HG02588 (cell line): Measurements from ENCODE around the gene RTF1.
"Not testable (repeated sequence)": the region's sequence is repeated elsewhere in the genome, so short reads cannot be mapped to it uniquely, and the experiment has no call there.

Experiments used
- ATAC-seq: cut with Tn5 transposase; IDR thresholded peaks from one replicate; pipeline ENCODE4 v1.9.1; 2021; ENCODE audit warnings: mild to moderate bottlenecking, moderate library complexity; ENCODE audit not compliant: unreplicated experiment

The RTF1 gene

DNA sequence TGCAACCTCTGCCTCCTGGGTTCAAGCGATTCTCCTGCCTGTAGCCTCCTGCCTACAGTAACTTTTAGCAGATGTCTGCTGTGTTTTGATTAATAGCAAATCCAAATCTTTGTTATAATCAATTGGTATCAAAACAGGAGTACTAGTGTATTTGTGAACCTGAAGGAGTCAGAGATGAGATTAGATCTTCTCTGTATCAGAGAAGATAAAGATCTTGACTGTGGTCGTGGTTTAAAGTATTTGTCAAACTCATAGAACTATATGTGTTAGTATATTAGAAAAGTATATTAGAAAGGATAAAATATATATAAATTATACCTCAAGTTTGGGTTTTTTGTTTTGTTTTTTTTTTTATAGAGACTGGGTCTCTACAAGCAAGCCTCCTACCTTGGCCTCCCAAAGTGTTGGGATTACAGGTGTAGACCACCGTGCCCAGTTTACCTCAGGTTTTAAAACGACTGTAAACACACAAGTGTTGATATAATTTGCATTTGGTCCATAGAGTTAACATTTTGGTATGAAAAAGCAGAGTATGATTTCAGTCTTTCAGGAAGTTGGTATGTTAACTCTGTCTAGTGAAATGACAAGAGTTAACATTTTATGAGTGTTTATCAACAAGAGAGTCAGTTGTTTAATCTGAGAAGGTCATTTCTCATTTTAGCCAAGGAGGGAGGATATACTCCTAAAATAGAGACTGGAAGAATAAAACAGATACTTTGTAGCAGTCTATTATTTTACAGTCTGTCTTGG lies 18.3 kb downstream of the RTF1 start:
- ATAC-seq: no peak

DNA sequence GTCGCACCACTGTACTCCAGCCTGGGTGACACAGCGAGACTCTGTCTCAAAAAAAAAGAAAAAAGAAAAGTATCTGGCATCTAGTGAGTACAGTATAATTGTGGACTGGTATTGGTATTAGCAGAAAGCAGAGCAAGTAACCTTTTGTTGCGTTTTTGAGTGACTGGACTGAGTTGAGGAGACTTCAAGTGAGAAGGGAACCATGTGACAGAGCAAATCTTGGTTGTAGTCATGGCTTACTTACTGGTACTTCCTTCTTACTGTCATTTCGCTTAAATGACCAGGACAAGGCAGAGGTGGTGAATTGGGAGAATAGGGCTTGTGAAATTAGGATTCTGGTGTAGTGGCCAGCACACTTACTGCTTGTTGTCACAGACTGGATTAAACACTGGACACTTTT lies 20.6 kb downstream of the RTF1 start:
- no peak for ATAC-seq

DNA sequence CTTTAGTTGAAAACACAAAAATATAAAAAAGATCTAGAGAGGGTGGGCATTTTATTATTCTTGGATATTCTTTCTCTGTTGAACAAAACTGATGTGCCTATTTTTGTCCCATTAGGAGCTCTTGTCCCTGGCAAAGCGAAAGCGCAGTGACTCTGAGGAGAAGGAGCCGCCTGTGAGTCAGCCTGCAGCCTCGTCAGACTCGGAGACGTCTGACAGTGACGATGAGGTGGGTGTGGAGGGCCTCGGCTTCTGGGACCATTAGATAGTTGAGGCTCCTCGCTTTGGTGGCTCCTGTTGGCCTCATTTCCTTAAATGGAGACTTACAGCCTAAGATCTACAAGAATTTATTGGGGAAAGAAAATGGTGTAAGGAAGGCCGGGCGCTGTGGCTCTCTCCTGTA lies 21.3 kb downstream of the RTF1 start:
- ATAC-seq: no peak

DNA sequence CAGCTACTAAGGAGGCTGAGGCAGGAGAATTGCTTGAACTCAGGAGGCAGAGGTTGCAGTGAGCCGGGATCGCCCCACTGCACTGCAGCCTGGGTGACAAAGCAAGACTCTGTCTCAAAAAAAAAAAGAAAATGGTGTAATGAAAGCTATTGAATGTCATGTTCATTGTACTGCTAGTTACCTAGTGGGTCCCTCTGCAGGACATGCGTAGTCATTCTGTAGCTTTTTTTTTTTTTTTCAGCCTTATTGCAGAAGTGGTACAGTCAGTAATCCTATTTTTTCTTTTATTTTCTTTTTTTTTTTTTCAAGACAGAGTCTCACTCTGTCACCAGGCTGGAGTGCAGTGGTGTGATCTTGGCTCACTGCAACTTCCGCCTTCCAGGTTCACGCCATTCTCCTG lies 21.9 kb downstream of the RTF1 start:
- ATAC-seq: not testable (repeated sequence)

DNA sequence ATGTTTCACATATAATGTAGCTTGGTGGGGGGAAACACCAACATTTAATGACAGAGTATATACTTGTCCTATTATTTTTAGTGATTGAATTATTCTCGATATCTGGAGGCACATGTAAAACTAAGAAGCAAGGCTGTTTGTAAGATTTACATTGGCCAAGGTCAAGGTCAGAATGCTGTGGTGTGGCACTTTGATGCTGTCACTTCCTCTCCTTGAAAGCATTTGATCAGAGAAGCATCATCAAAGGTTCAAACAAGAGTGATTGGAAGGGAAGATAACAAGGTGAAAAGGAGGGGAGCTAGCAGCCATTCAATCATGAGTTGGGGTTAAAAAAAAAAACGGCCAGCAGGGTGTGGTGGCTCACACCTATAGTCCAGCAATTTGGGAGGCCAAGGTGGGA lies 26.4 kb downstream of the RTF1 start:
- ATAC-seq: no peak

DNA sequence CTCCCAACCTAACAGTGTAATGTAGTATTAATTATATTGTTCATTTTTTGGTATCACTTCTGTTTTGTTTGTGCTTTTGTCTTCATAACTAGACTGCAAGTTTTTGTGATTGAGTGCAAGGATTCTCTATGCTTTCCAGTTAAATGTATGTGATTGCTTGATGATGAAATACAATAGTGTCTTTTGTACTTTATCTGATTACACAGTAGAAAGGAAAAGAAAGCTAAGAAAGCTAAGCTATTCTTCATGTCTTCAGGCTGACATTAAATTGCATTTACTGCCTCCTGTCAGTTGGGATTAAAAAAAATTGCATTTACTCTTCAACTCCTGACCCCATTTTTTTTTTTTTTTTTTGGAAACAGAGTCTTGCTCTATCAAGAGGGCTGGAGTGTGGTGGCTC lies 28.5 kb downstream of the RTF1 start:
- no peak for ATAC-seq

DNA sequence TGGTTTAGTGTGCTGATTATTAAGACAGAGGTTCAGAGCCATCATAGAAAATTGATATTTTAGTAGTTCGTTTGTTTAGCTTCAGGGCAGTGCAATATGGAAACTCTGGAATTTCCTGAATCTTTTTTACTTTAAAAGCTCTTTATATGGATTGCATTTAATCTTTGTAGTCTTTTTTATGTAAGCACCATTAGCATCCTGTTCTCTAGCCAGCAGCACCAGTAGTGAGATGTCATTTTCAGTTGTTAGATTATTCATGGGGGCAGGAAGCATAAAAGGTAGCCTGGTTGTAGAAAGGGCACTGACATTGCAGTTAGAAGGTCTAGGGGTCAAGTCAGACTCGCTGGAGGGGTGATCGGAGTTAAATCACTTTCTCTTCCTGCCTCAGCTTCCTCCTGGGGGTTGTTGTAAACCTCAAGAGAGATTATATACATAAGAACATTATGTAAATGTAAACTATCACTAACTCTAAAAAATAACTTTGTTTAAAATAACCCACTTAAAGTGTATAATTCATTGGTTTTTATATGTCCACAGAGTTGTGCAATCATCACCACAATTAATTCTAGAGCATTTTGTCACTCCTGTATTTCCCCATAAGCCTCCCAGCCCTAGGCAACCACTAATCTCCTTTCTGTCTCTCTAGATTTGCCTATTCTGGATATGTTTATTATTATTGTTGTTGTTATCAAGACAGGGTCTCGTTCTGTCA lies 45.3 kb downstream of the RTF1 start:
- ATAC-seq: no peak

DNA sequence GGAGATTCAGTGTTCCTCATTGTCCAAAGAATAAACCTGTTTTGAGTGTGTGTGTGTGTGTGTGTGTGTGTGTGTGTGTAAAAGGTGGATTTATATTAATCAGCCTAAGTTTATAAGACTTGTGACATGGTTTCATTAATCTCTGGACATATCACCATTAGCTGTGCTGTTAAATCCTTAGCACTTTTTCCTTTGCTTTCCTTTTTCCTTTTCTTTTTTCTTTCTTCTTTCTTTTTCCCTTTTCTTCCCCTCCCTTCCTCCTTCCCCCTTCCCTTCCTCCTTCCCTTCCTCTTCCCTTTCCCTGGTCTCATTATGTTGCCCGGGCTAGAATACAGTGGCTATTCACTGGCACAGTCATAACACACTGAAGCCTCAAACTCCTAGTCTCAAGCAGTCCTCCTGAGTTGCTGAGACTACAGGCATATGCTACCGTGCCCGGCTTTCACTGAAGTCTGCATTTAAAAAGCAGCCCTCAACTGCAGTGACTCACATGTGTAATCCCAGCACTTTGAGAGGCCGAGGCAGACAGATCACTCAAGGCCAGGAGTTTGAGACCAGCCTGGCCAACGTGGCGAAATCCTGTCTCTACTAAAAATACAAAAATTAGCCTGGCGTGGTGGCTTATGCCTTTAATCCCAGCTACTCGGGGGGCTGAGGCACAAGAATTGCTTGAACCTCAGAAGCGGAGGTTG lies 48.1 kb downstream of the RTF1 start:
- no peak for ATAC-seq

DNA sequence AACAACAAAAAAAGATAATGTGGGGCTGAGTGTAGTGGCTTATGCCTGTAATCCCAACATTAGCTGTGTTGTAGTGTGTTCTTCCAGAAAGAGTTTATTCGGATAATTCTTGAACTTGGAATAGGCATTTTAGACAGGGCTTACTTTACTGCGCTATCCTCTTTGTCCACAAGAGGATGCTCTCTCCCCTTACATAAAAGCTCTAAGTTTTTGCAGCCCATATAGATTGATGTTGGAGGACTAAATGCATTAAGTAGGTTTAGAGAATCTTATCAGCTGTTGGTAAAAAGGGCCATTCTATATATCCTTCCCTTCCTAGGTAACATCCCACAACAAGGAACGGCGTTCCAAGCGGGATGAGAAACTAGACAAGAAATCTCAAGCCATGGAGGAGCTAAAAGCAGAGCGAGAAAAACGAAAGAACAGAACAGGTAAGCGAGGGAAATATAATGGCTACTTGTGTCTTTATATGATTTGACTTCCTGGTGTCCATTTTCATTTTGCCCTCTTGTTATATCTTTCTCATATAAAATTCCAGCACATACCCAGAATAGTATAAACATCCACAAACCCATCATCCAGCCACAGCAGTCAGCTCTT lies 49.0 kb downstream of the RTF1 start:
- no peak for ATAC-seq

DNA sequence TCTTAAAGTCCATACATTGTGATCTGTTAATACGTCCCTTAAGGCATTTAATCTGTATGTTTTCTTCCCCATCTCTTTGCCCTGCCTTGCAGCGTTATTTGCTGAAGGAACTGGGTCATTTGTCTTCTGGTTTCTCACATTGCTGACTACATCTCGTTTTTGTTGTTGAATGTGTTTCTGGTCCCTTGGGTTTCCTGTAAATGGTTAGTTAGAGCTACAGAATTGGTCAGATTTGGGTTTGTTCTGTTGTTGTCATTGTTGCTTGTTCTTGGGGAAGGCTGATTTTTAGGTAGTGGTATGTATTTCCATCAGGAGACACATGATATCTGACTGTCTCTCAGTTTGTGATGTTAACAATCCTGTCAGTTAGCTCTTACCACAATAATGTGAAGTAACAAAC lies 49.8 kb downstream of the RTF1 start:
- no peak for ATAC-seq

DNA sequence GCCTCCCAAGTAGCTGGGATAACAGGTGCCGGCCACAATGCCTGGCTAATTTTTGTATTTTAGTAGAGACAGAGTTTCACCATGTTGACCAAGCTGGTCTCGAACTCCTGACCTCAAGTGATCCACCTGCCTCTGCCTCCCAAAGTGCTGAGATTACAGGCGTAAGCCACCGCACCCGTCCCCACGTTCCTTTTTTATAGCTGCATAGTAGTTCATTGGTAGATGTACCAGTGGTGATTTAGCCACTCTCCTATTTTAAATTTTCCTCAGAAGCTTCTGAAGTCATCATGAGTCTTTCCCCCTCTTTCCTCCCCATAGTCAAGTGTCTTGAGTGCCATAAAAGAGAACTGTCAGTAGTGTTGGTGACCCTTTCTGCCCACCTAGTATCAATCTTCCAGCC lies 52.7 kb downstream of the RTF1 start:
- ATAC-seq: not testable (repeated sequence)

DNA sequence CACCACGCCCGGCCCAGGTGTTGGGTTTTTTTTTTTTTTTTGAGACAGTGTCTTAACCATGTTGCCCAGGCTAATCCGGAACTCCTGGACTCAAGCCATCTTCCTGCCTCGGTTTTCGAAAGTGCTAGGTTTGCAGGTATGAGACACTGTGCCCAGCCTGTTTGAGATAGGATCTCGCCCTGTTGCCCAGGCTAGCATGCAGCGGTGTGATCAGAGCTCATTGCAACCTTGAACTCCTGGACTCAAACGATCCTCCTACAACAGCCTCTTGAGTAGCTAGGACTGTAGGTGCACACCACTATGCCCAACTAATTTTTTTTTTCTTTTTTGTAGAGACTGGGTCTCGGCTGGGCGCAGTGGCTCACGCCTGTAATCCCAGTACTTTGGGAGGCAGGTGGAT lies 56.5 kb downstream of the RTF1 start:
- no peak for ATAC-seq

DNA sequence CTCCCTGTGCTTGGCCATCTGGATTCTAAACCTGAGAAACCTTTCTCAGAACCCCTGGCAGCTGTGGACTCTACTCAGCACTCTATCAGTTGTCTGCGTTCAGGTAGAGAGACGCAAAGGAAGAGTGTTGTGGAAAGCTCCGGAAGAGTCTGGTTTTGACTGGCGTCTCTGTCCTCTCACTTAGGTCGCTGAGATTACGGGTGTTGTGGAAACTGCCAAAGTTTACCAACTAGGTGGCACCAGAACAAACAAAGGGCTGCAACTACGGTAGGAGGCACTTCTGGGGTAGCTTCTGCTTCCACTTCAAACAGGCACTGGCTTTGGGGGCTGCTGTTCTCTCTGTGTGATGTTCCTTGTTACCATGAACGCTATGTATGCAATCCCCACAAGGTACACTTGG lies 57.5 kb downstream of the RTF1 start:
- ATAC-seq: no peak

DNA sequence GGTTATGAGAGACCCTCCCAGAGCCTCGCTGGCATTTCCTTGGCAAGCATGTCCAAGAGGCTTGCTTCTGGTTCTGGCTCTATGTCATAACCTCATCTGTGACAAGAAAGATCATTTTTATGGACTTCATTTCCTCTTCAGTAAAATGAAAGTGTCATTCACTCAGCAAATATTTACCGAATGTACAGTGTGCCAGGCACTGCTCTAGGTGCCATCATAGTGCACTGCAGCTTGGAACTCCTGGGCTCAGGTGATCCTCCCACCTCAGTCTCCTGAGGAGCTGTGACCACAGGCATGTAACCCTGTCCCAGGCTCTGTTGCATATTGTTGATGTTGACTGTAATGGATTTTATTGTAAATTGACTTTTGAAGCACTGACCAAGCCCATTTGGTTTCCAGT lies 58.0 kb downstream of the RTF1 start:
- ATAC-seq: no peak

DNA sequence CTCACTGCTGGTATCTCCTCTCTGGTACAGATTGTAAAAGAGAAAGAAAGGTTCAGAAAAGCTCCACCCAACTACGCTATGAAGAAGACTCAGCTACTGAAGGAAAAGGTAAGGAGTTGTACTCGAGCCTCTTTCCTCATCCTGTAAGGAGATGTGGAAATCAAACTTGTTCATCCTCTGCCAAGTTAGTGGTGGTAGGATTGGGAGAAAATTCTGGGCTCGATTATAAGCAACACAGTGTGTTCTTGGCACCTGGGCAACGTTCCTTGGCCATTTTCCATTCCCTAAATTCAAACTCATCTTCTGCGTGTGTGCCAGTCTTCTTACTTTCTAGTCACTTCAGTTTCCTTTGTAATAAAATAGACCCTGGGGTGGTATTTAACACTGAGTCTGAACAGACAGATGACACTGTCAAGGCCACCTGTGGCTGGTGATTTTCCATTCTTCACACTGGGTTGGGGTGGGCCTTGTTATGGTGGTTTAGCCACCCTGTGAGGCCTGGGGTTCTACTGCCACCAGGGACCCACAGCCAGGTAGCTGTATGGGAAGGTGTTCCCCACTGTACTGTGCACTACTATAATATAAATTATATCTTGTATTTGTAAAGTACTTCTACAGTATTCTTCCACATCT lies 59.6 kb downstream of the RTF1 start:
- no peak for ATAC-seq

DNA sequence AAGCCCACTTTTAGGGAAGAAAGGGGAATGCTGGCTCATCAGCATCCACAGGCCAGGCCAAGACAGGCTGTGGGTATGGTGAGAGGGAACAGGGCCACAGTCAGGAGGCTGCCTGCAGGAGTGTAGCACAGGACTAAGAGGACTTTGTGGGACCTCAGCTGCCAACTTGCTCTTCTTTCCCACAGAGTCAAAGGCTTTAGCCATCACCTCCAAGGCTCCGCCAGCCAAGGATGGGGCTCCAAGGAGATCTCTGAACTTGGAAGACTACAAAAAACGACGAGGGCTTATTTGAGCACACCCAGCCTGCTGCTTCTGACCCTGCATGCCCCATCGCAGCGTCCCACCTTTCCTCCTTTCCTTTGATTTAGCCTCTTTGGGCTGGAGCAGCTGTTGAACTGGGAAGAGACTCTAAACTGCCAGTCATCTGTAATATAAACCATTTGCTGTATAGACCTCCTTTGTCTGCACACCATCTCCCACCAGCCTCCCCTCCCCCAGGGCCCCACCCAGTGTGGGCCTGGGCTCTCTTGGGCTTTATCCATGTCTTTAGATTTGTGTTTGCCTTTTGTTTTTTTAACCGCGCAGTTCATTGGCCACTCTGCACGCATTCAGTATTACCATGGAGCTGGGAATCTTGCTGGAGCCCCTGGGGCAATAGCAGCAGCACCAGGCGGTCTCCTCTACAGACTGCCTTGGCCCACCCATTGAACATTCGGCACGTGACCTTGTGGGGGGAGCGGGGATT lies 63.7 kb downstream of the RTF1 start:
- no peak for ATAC-seq

DNA sequence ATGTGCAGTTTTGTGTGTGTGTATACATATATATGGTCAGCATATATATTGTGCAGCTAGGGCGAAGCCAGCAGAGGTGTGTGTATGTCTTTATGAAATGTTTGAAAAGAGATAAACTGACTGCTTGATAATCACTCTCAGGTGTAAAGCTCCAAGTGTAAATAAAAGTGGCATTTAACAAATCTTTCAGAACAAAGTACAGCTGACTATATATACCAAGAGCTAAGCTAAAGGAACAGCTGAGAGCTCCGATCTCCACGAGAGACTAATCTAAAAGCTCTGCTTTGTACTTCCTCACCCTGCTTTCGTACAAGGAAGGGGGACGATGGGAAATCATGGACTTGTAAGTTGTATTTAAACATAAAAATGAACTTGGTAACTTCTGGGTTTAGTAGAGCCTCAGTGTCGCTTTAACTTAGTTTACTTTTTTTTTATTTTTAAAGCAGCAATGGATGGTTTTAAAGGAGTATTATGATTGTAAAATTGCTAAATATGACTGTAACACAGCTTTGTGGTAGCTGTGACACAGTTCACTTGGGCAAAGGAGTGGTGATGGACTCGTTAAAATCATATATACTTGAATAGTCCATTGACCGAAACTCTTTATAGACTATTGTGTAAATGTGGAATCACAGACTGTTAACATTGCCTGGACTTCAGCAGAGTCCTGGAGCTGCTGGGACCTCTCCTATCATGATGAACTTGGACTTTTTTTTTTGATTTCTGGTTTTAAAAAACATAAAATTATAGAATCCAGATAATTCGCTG lies 65.4 kb downstream of the RTF1 start:
- ATAC-seq: no peak

DNA sequence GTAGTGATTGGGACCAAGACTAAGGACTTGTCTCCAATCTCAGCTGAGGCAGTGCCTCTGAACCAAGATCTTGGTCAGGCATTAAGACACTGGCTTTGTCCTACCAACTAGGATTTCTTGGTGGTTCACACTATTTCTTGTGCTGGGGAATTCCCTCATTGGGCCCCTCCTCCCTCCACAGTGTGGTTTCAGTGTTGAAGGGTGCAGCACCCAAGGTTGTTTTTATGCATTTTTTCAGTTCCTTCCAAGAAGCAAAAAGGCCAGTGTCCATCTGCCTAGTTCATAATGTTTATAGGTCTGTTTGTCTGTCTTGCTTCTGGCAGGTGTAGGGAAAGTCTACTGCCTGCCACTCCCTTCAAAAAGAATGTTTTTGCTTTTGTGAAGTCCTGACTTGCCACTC lies 66.2 kb downstream of the RTF1 start:
- no peak for ATAC-seq

DNA sequence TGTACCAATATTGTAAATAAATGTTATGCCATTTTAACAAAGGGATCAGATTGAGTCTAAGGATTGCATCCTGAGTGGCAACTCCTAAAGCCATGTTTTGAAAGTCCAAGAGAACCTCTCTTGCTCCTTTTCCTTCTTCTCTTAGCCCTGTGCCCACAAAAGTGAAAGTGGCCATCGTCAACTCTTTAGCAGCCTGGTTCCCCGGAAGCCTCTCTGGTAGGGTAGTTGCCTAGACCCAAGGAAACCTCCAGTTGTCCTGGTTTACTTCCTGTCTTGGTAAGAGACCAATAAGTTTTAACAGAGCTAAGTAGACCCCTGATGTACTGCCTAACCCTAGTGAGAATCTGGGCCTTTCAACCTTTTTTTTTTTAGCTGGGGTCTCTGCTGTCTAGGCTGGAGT lies 66.6 kb downstream of the RTF1 start:
- ATAC-seq: no peak
